Measurements from ENCODE around the gene WDPCP. TPM values are rescaled to one million over a fixed set of nuclear protein-coding genes. Genes with fewer than 3 reads are reported as not detected.

Gene WDPCP
- total RNA-seq, 1 donor from 2014 or later = 18.8 TPM

- no peak for TF ChIP-seq CTCF (IDR thresholded peaks at IDR 0.05; ENCODE audit: borderline replicate concordance)
- H3K9me3 ChIP-seq (replicated peaks) = peaks cover 14% of the 10 kb centered on the region
These were observed 362.2 kb downstream of the WDPCP start for GRCh38 chr2:63225964-63226686.

DNA sequence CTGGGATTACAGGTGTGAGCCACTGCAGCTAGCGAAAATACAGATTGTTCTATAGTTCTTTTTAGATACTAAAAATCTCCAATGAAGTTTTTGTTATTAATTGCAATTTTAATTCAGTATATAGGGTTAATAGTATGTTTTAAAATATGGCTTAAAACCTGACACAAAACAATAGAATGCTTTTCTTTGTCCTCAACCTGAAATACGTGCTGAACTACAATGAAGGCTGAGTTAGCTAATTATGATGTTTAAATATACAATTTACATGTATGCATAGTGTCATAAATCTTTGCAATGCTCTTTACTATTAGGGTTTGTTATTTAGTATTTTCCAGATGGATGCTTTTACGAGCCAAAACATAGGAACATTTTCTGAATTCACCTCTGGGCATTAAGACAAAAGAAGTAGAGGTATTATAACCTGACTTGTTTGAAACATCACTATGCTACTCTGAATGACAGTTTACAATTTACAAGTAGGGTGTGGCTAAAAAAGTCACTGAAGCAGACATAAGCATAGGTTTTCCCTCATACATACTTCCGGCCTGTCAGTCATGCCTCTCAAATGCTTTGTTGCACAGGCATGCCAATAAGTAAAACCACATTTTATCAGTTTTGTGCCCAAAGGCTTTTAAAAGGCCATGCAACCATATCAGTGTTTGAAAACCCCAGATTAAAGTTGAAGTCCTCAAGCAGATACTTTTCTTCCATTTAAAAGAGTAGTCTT is 369.3 kb downstream of the WDPCP start:
- no peaks in the 10 kb centered on the region for H3K36me3 ChIP-seq
- H3K9me3 ChIP-seq (replicated peaks) = peaks cover 19% of the 10 kb centered on the region
- DNase-seq = no peak
- H3K4me3 ChIP-seq = no peak overlapping the region
- H3K27ac ChIP-seq (replicated peaks) = no peak overlapping the region
- intact Hi-C loops (cut with micrococcal nuclease) = no loop called here
- H3K27me3 ChIP-seq (ENCODE audit: low read depth) = no peaks in the 10 kb centered on the region
- no peaks in the 10 kb centered on the region for H3K4me1 ChIP-seq
- TF ChIP-seq CTCF (IDR thresholded peaks at IDR 0.05; ENCODE audit: borderline replicate concordance) = no peak

More at GRCh38 chr2:63225964-63226686, 362.2 kb downstream of the WDPCP start:
- no peak overlapping the region for H3K27ac ChIP-seq (replicated peaks)
- H3K36me3 ChIP-seq = no peaks in the 10 kb centered on the region
- H3K4me3 ChIP-seq = no peak overlapping the region
- H3K27me3 ChIP-seq (ENCODE audit: low read depth) = no peaks in the 10 kb centered on the region
- no peaks in the 10 kb centered on the region for H3K4me1 ChIP-seq
- intact Hi-C loops (cut with micrococcal nuclease) = no loop called here
- no peak for DNase-seq

GRCh38 chr2:63195310-63195709 is 393.0 kb downstream of the WDPCP start:
- Histone ChIP-seq H3K27ac (replicated peaks) (no peak overlapping the region), H3K4me3 (no peak overlapping the region), H3K27me3 (ENCODE audit: low read depth) (no peaks in the 10 kb centered on the region), H3K4me1 (no peaks in the 10 kb centered on the region), H3K9me3 (replicated peaks) (no peaks in the 10 kb centered on the region), H3K36me3 (no peaks in the 10 kb centered on the region)
- TF ChIP-seq CTCF (IDR thresholded peaks at IDR 0.05; ENCODE audit: borderline replicate concordance) = no peak
- DNase-seq = no peak
- intact Hi-C loops (cut with micrococcal nuclease) = no loop called here

- Histone ChIP-seq H3K27ac (replicated peaks) (no peak overlapping the region), H3K27me3 (ENCODE audit: low read depth) (no peaks in the 10 kb centered on the region), H3K4me1 (no peaks in the 10 kb centered on the region), H3K4me3 (no peak overlapping the region), H3K9me3 (replicated peaks) (no peaks in the 10 kb centered on the region), H3K36me3 (no peaks in the 10 kb centered on the region)
- DNase-seq = no peak
- intact Hi-C loops (cut with micrococcal nuclease) = no loop called here
- no peak for TF ChIP-seq CTCF (IDR thresholded peaks at IDR 0.05; ENCODE audit: borderline replicate concordance)
These were observed 394.1 kb downstream of the WDPCP start for GRCh38 chr2:63194175-63194574.

DNA sequence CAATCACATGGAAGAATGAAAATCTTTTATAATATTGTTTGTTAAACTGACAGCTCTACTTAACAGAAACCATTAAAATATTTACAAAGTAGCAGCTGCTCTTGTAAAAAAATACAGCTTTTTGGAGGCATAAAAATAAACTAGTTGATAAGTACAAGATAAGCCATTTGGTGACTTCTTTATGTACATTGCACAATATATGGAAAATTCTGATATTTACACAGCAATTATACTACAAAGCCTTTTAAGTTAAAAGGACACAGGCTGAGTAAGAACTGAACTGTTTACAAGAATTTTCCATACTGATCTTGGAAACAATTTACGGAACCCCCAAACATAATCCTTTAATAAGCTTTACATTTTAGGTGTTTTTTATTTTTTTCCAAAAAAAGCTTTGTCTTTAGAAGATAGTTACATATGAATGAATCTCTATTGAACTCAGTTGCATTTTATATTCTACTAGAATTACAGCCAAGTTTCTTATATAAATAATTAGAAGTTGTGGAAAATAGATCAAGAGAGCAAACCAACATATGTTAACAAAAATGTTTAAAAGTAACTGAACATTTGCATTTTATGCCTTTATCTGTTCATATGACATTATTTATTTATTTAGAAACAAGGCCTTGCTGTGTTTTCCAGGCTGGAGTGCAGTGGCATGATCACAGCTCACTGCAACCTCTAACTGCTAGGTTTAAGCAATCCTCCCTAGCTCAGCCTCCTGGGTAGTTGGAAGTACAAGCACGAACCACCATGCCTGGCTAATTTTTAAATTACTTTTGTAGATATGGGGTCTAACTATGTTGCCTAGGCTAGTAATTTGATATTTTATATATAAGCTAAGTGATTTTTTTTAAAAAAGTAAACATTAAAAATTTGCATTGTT is 395.1 kb downstream of the WDPCP start:
- Histone ChIP-seq H3K9me3 (replicated peaks) (peaks cover 8% of the 10 kb centered on the region), H3K27ac (replicated peaks) (no peak overlapping the region), H3K4me3 (no peak overlapping the region), H3K27me3 (ENCODE audit: low read depth) (no peaks in the 10 kb centered on the region), H3K36me3 (no peaks in the 10 kb centered on the region), H3K4me1 (no peaks in the 10 kb centered on the region)
- no peak for TF ChIP-seq CTCF (IDR thresholded peaks at IDR 0.05; ENCODE audit: borderline replicate concordance)
- DNase-seq = no peak
- intact Hi-C loops (cut with micrococcal nuclease) = no loop called here
